ENCODE results near the gene SGPP2. TPM values are rescaled to one million over a fixed set of nuclear protein-coding genes. Genes with fewer than 3 reads are reported as not detected.

SGPP2 gene
- total RNA-seq, 4 donors from 2014 or later, result 33.6 to 66.0 (median 49.4) TPM

DNA sequence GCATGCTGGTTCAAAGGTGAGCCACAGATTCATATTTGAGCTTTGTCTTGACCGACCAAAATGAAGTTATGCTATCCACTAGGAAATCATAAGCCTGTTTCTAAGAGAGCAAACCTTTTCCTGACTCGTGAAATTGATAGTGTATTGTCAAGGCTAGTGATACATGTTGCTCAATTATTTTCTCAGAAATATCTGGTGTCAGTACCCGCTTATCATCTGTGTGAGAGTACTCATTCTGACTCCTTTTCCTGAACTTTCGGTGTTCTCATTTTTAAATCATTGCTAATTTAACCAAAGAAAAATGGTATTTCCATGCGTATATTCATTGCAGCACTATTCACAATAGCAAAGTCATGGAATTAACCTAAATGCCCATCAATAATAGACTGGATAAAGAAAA is 56.2 kb downstream of the SGPP2 start:
- TF ChIP-seq POLR2A (IDR thresholded peaks at IDR 0.05), result no peak
- TF ChIP-seq, protein P1, sequence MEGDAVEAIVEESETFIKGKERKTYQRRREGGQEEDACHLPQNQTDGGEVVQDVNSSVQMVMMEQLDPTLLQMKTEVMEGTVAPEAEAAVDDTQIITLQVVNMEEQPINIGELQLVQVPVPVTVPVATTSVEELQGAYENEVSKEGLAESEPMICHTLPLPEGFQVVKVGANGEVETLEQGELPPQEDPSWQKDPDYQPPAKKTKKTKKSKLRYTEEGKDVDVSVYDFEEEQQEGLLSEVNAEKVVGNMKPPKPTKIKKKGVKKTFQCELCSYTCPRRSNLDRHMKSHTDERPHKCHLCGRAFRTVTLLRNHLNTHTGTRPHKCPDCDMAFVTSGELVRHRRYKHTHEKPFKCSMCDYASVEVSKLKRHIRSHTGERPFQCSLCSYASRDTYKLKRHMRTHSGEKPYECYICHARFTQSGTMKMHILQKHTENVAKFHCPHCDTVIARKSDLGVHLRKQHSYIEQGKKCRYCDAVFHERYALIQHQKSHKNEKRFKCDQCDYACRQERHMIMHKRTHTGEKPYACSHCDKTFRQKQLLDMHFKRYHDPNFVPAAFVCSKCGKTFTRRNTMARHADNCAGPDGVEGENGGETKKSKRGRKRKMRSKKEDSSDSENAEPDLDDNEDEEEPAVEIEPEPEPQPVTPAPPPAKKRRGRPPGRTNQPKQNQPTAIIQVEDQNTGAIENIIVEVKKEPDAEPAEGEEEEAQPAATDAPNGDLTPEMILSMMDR (IDR thresholded peaks at IDR 0.05), result no peak
- intact Hi-C loops (cut with DNase I), result no loop called here

DNA sequence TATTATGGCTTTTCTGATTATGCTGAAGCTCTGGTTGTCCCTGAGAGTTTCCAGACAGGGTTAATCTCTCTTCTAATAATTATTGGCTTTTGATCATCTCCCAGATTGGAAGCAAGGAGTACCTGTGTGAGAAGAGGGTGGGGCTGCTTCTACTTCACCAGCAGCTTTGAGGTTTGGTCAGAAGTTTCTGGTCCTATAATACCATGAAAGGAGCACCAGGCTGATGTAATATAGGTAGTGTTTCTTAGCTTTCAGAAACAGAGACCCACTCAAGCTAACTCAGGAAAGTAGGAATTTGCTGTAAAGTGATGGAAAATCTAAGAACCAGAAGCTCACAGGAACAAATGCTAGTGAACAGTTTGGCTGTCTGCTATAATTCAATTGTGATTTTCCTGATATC is 57.6 kb downstream of the SGPP2 start:
- Histone ChIP-seq H3K4me1 (peaks cover 0 to 16% (median 0%) of the 10 kb centered on the region in 3 donors), H3K36me3 (peaks cover 0 to 18% (median 0%) of the 10 kb centered on the region in 3 donors), H3K27me3 (no peaks in the 10 kb centered on the region), H3K9me3 (no peaks in the 10 kb centered on the region), H3K4me3 (no peak overlapping the region), H3K27ac (no peak overlapping the region)
- no peak for DNase-seq
- TF ChIP-seq, protein P1 (IDR thresholded peaks at IDR 0.05), result no peak
- no peak for TF ChIP-seq POLR2A (IDR thresholded peaks at IDR 0.05)
- intact Hi-C loops (cut with DNase I), result no loop called here

More for the DNA sequence above, 56.2 kb downstream of the SGPP2 start:
- Histone ChIP-seq H3K9me3 (no peaks in the 10 kb centered on the region), H3K4me1 (peaks cover 0 to 15% (median 0%) of the 10 kb centered on the region in 3 donors), H3K36me3 (peaks cover 0 to 30% (median 0%) of the 10 kb centered on the region in 3 donors), H3K27ac (no peak overlapping the region), H3K4me3 (no peak overlapping the region), H3K27me3 (no peaks in the 10 kb centered on the region)
- WGBS, 2 donors, result 82 to 91% methylated on average over 5 of the region's 5 CpGs
- no peak for DNase-seq

DNA sequence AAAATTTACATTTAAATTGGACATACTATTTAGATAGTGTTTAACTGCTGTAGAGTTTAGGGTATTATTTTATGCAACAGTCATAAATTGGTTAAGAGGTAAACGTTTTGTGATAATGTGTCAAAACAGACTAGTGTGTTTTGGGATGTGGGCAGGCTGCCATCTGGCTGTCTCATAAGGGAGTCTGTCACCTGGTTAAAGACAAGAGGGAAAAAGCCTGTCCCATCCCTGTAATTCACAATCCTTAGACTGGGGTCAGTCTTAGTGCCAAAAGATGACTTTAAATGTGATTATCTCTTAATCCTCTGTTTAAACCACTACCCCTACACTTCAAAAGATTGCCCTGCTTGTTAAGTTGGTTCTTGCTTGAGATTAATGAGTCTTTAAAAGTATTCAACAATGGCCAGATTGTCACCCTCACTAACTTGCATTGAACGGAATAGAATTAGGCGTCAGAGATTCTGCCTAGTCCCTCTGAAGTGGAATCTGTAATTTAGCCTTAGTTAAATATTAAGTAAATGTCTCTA is 59.2 kb downstream of the SGPP2 start:
- intact Hi-C loops (cut with DNase I), result no loop called here
- H3K4me1 ChIP-seq, result peaks cover 0 to 16% (median 0%) of the 10 kb centered on the region in 3 donors
- H3K27me3 ChIP-seq, result peaks cover 0 to 3% (median 0%) of the 10 kb centered on the region in 4 donors
- 30 to 45% methylated on average over 3 of the region's 3 CpGs for WGBS, 2 donors
- no peak overlapping the region for H3K27ac ChIP-seq
- no peaks in the 10 kb centered on the region for H3K9me3 ChIP-seq
- no peak for DNase-seq
- peaks cover 0 to 14% (median 0%) of the 10 kb centered on the region in 3 donors for H3K36me3 ChIP-seq
- TF ChIP-seq, protein P1 (IDR thresholded peaks at IDR 0.05), result no peak
- TF ChIP-seq POLR2A (IDR thresholded peaks at IDR 0.05), result no peak
- no peak overlapping the region for H3K4me3 ChIP-seq

DNA sequence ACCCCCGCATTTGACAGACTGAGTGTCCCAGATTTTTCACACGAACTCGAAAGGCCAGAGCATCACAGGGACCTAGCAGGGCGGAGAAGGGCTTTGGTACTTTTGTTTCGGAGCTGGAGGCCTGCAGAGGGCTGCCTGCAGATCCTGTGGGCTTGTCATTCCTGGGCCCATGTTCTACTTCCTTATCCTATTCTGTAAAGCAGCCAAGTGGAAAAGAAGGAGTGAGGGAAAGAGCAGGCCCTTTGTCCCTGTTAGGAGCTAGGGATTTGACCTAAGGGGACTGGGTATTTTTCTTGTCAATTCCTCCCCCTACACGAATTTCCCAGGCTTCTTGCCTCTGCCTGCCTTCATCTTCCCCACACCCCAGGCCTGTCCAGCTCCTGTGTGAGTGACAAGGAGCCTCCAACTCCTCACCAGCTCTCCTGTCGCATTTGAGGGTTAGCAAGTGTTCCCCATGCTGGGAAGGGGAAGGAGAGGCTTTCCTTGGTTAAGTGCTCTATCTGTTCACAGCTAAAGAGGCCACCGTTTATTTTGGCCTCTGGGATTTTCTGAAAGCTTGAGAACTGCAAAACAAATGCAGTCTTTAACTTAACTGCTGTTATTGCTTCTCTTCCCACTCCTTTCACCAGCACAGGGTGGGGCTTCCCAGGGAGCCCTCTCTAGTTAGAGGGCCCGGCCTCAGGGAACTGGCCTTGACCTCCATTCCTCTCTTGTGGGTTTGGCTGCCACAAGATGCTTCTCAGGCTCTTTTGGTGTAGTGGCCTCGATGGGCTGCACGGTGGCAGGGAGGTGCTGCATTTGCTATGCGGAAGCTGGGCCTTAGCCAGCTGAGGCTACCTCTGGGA is 61.2 kb downstream of the SGPP2 start:
- 64 to 73% methylated on average over 7 to 8 of the region's 12 CpGs for WGBS, 2 donors
- H3K36me3 ChIP-seq, result peaks cover 0 to 3% (median 0%) of the 10 kb centered on the region in 3 donors
- H3K4me1 ChIP-seq, result peaks cover 0 to 16% (median 0%) of the 10 kb centered on the region in 3 donors
- no peak overlapping the region for H3K27ac ChIP-seq
- H3K9me3 ChIP-seq, result no peaks in the 10 kb centered on the region
- intact Hi-C loops (cut with DNase I), result no loop called here
- H3K4me3 ChIP-seq, result no peak overlapping the region
- TF ChIP-seq, protein P1 (IDR thresholded peaks at IDR 0.05), result no peak
- DNase-seq, result no peak
- peaks cover 0 to 3% (median 0%) of the 10 kb centered on the region in 4 donors for H3K27me3 ChIP-seq

DNA sequence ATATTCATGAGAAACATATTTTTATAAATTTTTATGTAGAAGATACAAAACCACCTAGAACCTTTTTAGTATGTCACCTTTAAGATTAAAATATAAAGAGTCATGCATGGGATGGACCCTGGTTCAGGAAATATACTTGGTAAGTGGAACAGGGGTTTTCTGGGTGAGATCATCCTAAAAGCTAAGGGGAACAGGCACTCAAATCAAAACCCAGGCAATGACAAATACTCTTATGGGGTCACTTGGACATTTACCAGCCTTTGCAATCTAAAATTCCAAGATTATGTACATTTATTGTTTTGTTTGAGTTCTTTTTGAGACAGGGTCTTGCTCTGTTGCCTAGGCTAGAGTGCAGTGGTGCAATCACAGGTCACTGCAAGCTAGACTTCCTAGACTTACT is 65.8 kb downstream of the SGPP2 start:
- Histone ChIP-seq H3K4me1 (peaks cover 0 to 5% (median 0%) of the 10 kb centered on the region in 3 donors), H3K4me3 (no peak overlapping the region), H3K27ac (no peak overlapping the region), H3K36me3 (no peaks in the 10 kb centered on the region), H3K27me3 (peaks cover 0 to 3% (median 0%) of the 10 kb centered on the region in 4 donors), H3K9me3 (no peaks in the 10 kb centered on the region)
- intact Hi-C loops (cut with DNase I), result no loop called here
- TF ChIP-seq, protein P1 (IDR thresholded peaks at IDR 0.05), result no peak
- no peak for TF ChIP-seq POLR2A (IDR thresholded peaks at IDR 0.05)
- DNase-seq, result no peak
